HG03342 (cell line): ENCODE data around the gene NAMPT.
"Not testable (repeated sequence)": the region's sequence is repeated elsewhere in the genome, so short reads cannot be mapped to it uniquely, and the experiment has no call there.

Experiments
- ATAC-seq: cut with Tn5 transposase; IDR thresholded peaks from one replicate; pipeline ENCODE4 v1.9.1; 2021; ENCODE audit warnings: mild to moderate bottlenecking, moderate library complexity; ENCODE audit not compliant: unreplicated experiment

NAMPT gene

DNA sequence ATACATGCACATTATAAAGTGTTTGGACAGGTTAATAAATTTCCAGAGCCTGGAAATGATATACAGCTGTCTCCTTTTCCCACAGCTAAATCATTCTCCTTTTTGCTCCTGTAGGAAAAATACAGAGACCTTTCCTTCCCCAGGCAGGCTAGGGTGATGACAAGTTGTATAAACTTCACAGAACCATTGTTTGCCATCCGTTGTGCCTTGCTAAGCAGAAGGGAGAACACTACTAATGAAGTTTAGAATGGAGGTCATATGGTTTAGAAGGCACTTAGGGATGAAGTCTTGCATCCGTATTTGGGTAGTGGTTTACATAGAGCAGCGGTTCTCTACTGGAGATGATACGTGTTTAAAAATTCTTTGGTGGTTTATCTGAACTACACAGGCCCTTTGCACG is 46.0 kb downstream of the NAMPT start:
- no peak for ATAC-seq

DNA sequence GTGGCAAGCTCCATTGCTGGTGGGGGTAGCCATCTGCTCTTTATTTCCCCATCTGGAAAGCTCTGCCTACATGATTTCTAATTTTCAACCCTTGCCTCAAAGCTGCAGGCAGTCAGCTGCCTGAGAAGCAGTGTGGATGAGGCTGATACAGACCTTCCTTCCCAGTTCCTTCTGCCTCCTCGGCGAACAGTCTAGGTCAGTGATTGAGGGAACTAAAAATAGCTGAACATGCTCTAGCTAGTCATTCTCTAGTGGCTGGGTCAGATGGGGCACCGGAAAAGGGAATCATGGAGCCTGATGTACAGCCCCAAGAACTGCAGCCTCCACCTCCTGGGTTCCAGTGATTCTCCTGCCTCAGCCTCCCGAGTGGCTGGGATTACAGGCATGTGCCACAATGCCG is 48.7 kb downstream of the NAMPT start:
- no peak for ATAC-seq

GRCh38 chr7:106234425-106234824 is 50.4 kb downstream of the NAMPT start:
- ATAC-seq: no peak

GRCh38 chr7:106231856-106232490 is 52.8 kb downstream of the NAMPT start:
- no peak for ATAC-seq

GRCh38 chr7:106225856-106226255 is 58.9 kb downstream of the NAMPT start:
- ATAC-seq: no peak

- no peak for ATAC-seq
These were observed 60.0 kb downstream of the NAMPT start for GRCh38 chr7:106224797-106225196.

DNA sequence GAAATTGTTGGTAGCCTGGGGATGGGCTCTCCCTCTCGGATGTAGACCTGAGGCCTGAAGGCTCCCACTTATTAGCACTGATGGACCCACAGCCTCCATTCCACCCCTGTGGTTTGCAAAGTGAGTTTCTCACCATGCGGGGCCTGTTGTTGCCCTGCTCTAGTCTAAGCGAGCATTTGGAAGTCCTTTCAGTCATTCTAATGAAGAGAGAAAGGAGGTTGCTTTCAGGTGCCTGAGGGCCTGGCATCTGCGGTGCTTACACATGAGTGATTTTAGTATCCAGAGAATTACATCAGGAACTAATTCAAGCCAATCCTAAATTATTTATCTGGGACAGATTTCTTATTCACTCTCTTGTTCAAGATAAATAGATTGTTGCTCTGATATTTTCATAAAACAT is 61.6 kb downstream of the NAMPT start:
- no peak for ATAC-seq

GRCh38 chr7:106222545-106222944 is 62.2 kb downstream of the NAMPT start:
- no peak for ATAC-seq

DNA sequence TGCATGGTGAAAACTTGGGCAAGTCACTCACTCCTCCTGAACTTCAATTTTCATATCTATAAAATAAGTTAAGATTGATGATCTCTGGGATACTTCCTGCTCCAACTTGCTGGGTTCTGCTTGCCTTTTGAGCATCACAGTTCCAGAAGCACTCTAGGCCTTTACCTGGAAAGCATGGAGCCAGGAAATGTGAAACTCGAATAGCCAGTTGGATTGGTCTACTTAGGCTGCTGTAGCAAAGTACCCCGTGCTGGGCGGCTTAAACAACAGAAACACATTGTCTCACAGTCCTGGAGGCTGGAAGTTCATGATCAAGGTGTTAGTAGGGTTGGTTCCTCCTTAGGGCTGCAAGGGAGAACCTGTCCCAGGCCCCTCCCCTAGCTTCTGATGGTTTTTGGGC is 64.5 kb downstream of the NAMPT start:
- ATAC-seq: no peak

GRCh38 chr7:106219170-106219569 is 65.6 kb downstream of the NAMPT start:
- no peak for ATAC-seq

GRCh38 chr7:106218546-106218945 is 66.2 kb downstream of the NAMPT start:
- no peak for ATAC-seq

DNA sequence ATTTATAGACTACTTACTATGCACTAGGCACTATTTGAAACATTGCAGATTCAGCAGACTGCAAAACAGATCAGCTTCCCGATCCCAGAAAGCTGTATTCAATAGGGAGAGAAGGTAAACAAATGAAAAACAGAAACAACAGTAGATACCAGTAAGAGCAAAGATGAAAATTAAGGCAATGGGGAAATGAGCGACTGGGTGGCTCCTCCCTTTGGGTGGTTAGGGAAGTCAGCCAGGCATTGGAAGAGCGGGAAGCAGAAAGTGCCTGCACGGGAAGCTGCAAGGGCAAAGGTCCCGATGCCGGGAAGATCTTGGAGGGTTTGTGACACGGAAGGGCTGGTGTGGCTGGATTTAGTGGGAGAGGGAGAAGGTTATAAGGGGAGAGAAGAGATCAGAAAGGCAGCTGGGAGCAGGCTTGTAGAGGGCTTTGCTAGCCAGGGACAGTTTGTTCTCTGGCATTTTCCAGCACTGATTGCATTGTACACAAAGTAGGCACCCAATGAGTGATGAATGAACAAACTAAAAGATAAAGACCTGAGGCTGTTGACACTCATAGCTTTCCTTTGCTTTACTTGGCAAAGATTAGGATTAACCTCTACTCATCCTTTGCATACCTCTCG is 67.8 kb downstream of the NAMPT start:
- ATAC-seq: no peak

- ATAC-seq: no peak
These were observed 68.3 kb downstream of the NAMPT start for GRCh38 chr7:106216517-106216922.

DNA sequence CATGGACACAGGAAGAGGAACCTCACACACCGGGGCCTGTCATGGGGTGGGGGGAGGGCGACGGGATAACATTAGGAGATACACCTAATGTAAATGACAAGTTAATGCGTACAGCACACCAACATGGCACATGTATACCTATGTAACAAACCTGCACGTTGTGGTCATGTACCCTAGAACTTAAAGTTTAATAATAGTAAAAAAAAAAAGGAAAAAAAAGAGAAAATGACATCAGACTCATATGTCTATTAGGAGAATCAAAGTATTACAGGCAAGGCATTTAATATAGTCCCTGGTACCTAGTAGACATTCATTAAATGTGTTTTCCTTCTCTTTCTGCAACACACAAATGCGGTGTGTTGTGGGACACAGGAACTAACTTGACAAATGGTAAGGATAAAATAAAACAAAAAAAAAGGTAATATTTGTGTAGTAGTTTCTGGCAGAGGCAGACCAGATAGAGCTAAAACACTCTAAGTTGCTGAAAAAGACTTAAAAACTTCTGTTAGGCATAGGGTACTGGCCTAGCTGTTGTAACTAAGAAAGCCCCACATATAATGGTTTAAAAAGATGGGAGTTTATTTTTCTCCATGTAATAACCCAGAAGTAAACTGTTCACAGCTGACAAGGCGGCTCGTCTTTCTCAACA is 68.8 kb downstream of the NAMPT start:
- ATAC-seq: no peak

DNA sequence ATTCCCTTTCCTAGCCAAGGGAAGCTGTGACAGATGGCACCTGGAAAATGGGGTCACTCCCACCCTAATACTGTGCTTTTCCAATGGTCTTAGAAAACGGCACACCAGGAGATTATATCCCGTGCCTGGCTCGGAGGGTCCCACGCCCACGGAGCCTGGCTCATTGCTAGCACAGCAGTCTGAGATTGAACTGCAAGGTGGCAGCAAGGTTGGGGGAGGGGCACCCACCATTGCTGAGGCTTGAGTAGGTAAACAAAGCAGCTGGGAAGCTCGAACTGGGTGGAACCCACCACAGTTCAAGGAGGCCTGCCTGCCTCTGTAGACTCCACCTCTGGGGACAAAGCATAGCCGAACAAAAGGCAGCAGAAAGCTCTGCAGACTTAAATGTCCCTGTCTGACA is 75.8 kb downstream of the NAMPT start:
- ATAC-seq: not testable (repeated sequence)

DNA sequence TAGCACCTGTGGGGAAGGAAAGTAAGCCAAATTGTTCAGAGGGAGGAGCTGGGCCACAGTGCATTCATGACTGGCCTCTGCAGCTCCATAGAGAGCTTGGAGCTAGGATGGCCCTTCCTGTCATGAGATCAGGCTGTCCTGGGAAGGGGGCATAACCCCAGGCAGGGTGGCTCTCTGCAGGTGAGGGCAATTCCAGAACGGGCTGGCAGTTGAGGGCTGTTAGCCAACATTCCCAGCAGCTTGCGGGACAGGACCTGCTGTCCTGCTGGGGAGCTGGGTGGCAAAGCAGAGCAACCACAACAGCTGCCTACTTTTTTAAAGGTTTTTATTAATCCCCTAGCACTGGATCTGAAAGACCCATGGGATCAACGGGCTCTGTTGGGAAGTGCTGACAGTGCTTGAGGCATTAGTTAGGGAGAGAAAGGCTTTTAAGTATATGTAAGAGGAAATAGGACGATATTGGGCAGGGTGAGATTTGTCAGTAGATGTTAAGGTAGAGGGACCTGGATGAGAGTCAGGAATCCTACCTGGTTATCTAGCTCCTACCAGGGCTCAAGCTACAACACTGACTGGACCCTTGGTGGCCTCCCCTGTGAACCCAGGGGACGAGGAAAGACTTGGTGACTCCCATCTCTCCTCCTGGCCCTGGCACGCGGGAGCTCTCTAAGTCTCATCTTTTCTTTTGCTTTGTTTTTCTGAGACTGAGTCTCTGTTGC is 77.8 kb downstream of the NAMPT start:
- no peak for ATAC-seq

GRCh38 chr7:106205621-106206222 is 79.1 kb downstream of the NAMPT start:
- ATAC-seq: no peak

- no peak for ATAC-seq
These were observed 81.3 kb downstream of the NAMPT start for GRCh38 chr7:106203473-106203872.

DNA sequence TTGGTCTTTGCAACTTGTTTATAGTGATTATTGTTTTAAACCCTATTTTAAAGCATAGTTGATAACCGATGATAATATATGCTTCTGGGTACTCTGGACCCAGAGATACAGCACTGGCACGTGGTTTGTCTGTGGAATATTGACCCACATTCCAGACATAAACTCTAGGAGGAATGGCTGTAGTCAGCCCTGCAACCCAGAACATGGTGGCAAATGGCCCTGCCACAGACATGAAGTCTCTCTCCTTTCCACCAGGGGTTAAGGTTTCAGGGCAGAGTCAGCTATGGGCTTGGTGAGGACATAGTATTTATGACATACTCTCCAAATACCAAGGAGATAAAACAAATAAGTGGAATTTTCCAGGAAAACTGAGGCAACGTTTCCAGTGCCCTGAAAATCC is 83.6 kb downstream of the NAMPT start:
- ATAC-seq: no peak

GRCh38 chr7:106199813-106200364 is 84.9 kb downstream of the NAMPT start:
- ATAC-seq: no peak

DNA sequence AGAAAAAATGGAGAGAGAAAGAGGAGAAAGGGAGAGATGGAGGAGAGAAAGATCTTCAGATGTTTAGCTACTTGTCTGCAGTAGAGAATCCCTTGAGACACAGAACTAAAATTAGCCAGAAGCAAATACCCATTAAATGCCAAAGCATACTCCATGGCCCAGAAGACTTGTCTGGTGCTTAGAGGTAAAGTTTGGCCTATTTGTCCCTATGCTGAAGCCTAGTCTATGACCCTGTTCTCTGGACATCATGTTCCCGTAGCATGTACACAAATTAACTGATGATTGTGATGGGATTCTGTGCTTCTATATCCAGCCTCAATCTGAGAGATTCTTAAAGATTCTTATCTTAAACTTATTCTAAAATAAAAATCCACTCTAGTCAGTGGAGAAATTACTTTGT is 85.8 kb downstream of the NAMPT start:
- ATAC-seq: no peak
